GM19455 (cell line): ENCODE data around the gene HS2ST1.

ENCODE experiments used
- ATAC-seq: cut with Tn5 transposase; IDR thresholded peaks from one replicate; pipeline ENCODE4 v1.9.1; 2021; ENCODE audit not compliant: unreplicated experiment

The HS2ST1 gene

GRCh38 chr1:87104945-87105344 is 190.5 kb downstream of the HS2ST1 start:
- ATAC-seq = no peak

- peak; percentile 55 for ATAC-seq
These were observed 191.7 kb downstream of the HS2ST1 start for GRCh38 chr1:87106144-87106543.

- no peak for ATAC-seq
These were observed 192.4 kb downstream of the HS2ST1 start for GRCh38 chr1:87106867-87107266.

- no peak for ATAC-seq
These were observed 193.8 kb downstream of the HS2ST1 start for GRCh38 chr1:87108228-87108627.

- ATAC-seq = no peak
These were observed 194.5 kb downstream of the HS2ST1 start for GRCh38 chr1:87108814-87109411.

GRCh38 chr1:87111659-87112371 is 197.4 kb downstream of the HS2ST1 start:
- no peak for ATAC-seq

- ATAC-seq = no peak
These were observed 198.9 kb downstream of the HS2ST1 start for GRCh38 chr1:87113313-87113712.

GRCh38 chr1:87115317-87115890 is 201.0 kb downstream of the HS2ST1 start:
- no peak for ATAC-seq

GRCh38 chr1:87115891-87116290 is 201.5 kb downstream of the HS2ST1 start:
- ATAC-seq = no peak

GRCh38 chr1:87117761-87118368 is 203.4 kb downstream of the HS2ST1 start:
- no peak for ATAC-seq

- no peak for ATAC-seq
These were observed 205.2 kb downstream of the HS2ST1 start for GRCh38 chr1:87119541-87120140.

- no peak for ATAC-seq
These were observed 206.3 kb downstream of the HS2ST1 start for GRCh38 chr1:87120779-87121178.

- ATAC-seq = no peak
These were observed 207.3 kb downstream of the HS2ST1 start for GRCh38 chr1:87121711-87122163.

GRCh38 chr1:87122243-87122642 is 207.8 kb downstream of the HS2ST1 start:
- ATAC-seq = no peak

- no peak for ATAC-seq
These were observed 209.2 kb downstream of the HS2ST1 start for GRCh38 chr1:87123610-87124009.

GRCh38 chr1:87126886-87127505 is 212.6 kb downstream of the HS2ST1 start:
- ATAC-seq = no peak

- no peak for ATAC-seq
These were observed 213.1 kb downstream of the HS2ST1 start for GRCh38 chr1:87127581-87127980.

- no peak for ATAC-seq
These were observed 214.6 kb downstream of the HS2ST1 start for GRCh38 chr1:87129038-87129437.

GRCh38 chr1:87129606-87130005 is 215.2 kb downstream of the HS2ST1 start:
- no peak for ATAC-seq

- no peak for ATAC-seq
These were observed 216.0 kb downstream of the HS2ST1 start for GRCh38 chr1:87130438-87130837.

- ATAC-seq = peak; percentile 99
These were observed 217.4 kb downstream of the HS2ST1 start for GRCh38 chr1:87131809-87132283.
